Activated T-cell treated with anti-CD3 and anti-CD28 coated beads for 48 hours (primary cell): ENCODE results near the gene SIGLEC7.
"Not testable (repeated sequence)": the region's sequence is repeated elsewhere in the genome, so short reads cannot be mapped to it uniquely, and the experiment has no call there.

Source experiments
- DNase-seq: peaks from one replicate; pipeline ENCODE4 v3.0.0-alpha.2; 2020; ENCODE audit warnings: low read depth

The SIGLEC7 gene

GRCh38 chr19:51139299-51140014, 2.6 kb upstream of the SIGLEC7 start:
- DNase-seq: no peak

GRCh38 chr19:51140441-51140840, 1.7 kb upstream of the SIGLEC7 start:
- no peak for DNase-seq

- DNase-seq: no peak
Observed at GRCh38 chr19:51141181-51141580, 920 bp upstream of the SIGLEC7 start.

- DNase-seq: not testable (repeated sequence)
Observed at GRCh38 chr19:51142809-51143475, 841 bp downstream of the SIGLEC7 start.

- no peak for DNase-seq
Observed at GRCh38 chr19:51143486-51143885, 1.4 kb downstream of the SIGLEC7 start.

- DNase-seq: no peak
Observed at GRCh38 chr19:51144482-51145045, 2.5 kb downstream of the SIGLEC7 start.

GRCh38 chr19:51145916-51146493, 3.9 kb downstream of the SIGLEC7 start:
- DNase-seq: no peak

- no peak for DNase-seq
Observed at GRCh38 chr19:51146751-51147150, 4.7 kb downstream of the SIGLEC7 start.

- DNase-seq: no peak
Observed at GRCh38 chr19:51147663-51148062, 5.6 kb downstream of the SIGLEC7 start.

- DNase-seq: no peak
Observed at GRCh38 chr19:51148580-51148979, 6.5 kb downstream of the SIGLEC7 start.

- no peak for DNase-seq
Observed at GRCh38 chr19:51150627-51151026, 8.5 kb downstream of the SIGLEC7 start.

- DNase-seq: no peak
Observed at GRCh38 chr19:51156710-51157109, 14.6 kb downstream of the SIGLEC7 start.

GRCh38 chr19:51157265-51157664, 15.2 kb downstream of the SIGLEC7 start:
- DNase-seq: no peak

GRCh38 chr19:51158474-51159129, 16.5 kb downstream of the SIGLEC7 start:
- peak; percentile 71 for DNase-seq

- no peak for DNase-seq
Observed at GRCh38 chr19:51159656-51160055, 17.6 kb downstream of the SIGLEC7 start.

GRCh38 chr19:51161266-51161665, 19.2 kb downstream of the SIGLEC7 start:
- no peak for DNase-seq

- no peak for DNase-seq
Observed at GRCh38 chr19:51161867-51162496, 19.9 kb downstream of the SIGLEC7 start.

GRCh38 chr19:51163257-51163656, 21.2 kb downstream of the SIGLEC7 start:
- no peak for DNase-seq

GRCh38 chr19:51164215-51164614, 22.1 kb downstream of the SIGLEC7 start:
- DNase-seq: no peak

GRCh38 chr19:51166846-51167490, 24.9 kb downstream of the SIGLEC7 start:
- peak; percentile 4 for DNase-seq

- DNase-seq: no peak
Observed at GRCh38 chr19:51168564-51169282, 26.6 kb downstream of the SIGLEC7 start.
